Epidermal melanocyte (primary cell): ENCODE results near the gene ZC3H10.

ENCODE experiments used
- DNase-seq: peaks from one replicate; pipeline ENCODE4 v3.0.0; 2011; ENCODE audit warnings: low spot score; ENCODE audit not compliant: insufficient read length

The ZC3H10 gene

GRCh38 chr12:56172839-56173238 is 54.8 kb downstream of the ZC3H10 start:
- DNase-seq: no peak
